Fibroblast of the aortic adventitia (primary cell): ENCODE results near the gene CBARP. TPM values are rescaled to one million over a fixed set of nuclear protein-coding genes. Genes with fewer than 3 reads are reported as not detected.
"Not testable (repeated sequence)": the region's sequence is repeated elsewhere in the genome, so short reads cannot be mapped to it uniquely, and the experiment has no call there.

Source experiments
- DNase-seq: peaks from one replicate; pipeline ENCODE4 v3.0.0-alpha.2; 2010; ENCODE audit warnings: low read depth
- H3K4me3 ChIP-seq: 2 replicates; pipeline ENCODE4 v1.5.1; 2011; ENCODE audit warnings: low read depth, mild to moderate bottlenecking, control low read depth, low read length, moderate library complexity
- CTCF ChIP-seq: IDR thresholded peaks from 2 replicates; pipeline ENCODE4 v1.5.1; 2011; ENCODE audit warnings: mild to moderate bottlenecking, low read length, control low read depth, inconsistent platforms; ENCODE audit not compliant: insufficient read depth
- total RNA-seq: library from RNA; depleted of rRNA; stranded (reverse); fragments of >200 nt; gene quantifications from 2 replicates; pipeline ENCODE4 v1.2.3, GENCODE V29; 2012; ENCODE audit warnings: low replicate concordance

CBARP gene
- total RNA-seq, 1 donor: 3.1 TPM

GRCh38 chr19:1206864-1207450 lies 30.8 kb downstream of the CBARP start:
- H3K4me3 ChIP-seq: peak overlapping the region; percentile 82
- TF ChIP-seq CTCF: no peak
- DNase-seq: peak; percentile 26

- DNase-seq: no peak
- TF ChIP-seq CTCF: no peak
- peak overlapping the region; percentile 82 for H3K4me3 ChIP-seq
Observed at GRCh38 chr19:1206150-1206863, 31.5 kb downstream of the CBARP start.

GRCh38 chr19:1205114-1206099 lies 32.4 kb downstream of the CBARP start, which contains the start of gene STK11:
TSS of gene STK11 (plus strand) at chr19:1205778. CDS start at chr19:1206914, 1,136 bp downstream.
- no peak for TF ChIP-seq CTCF
- peak within 1 kb of the TSS; percentile 82 for H3K4me3 ChIP-seq
- DNase-seq: peak; percentile 94

DNA sequence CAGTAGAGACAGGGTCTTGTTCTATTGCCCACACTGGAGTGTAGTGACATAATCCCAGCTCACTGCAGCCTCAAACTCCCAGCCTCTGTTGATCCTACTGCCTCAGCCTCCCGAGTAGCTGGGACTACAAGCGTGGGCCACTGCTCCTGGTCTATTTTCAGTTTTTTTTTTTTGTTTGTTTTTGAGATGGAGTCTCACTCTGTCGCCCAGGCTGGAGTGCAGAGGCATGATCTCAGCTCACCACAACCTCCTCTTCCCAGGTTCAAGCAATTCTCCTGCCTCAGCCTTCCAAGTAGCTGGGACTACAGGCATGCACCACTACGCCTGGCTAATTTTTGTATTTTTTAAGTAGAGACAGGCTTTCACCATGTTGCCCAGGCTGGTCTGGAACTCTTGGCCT lies 37.2 kb downstream of the CBARP start:
- not testable (repeated sequence) for DNase-seq, H3K4me3 ChIP-seq

DNA sequence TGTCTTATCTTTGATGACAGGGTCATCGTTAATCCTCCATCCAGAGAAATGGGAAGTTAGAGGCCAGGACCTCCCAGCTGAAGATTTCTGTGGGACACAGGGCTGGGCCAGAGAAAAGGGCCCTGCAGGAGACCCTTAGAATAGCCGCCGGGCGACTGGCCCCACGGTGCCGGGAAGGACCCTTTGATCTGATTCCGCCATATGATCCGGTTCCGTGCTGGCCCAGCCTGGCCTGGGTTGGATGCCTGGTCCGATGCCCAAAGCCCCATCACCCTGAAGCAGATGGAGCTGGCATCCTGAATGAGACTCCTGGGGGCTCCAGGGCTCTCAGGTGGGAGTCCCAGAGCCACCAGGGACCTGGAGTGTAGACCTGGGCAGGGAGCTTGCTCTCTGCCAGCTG lies 38.3 kb downstream of the CBARP start:
- H3K4me3 ChIP-seq: no peak overlapping the region
- TF ChIP-seq CTCF: no peak
- DNase-seq: no peak

- H3K4me3 ChIP-seq: no peak overlapping the region
- DNase-seq: no peak
- TF ChIP-seq CTCF: no peak
Observed at GRCh38 chr19:1189419-1189818, 48.4 kb downstream of the CBARP start.
